Measurements from ENCODE around the gene GOLPH3. TPM values are rescaled to one million over a fixed set of nuclear protein-coding genes. Genes with fewer than 3 reads are reported as not detected.

Gene GOLPH3
- total RNA-seq, 1 experiment from 2014 or later, result 98.7 TPM

GRCh38 chr5:32182463-32183063 is 8.4 kb upstream of the GOLPH3 start:
- no CpG with 5 or more reads among the region's 5 CpGs for WGBS (ENCODE audit: extremely low coverage, insufficient read length, low lambda C conversion rate)
- no peak overlapping the region for H2BK5ac ChIP-seq (ENCODE audit: insufficient read length, low read length)
- H2AK5ac ChIP-seq (ENCODE audit: insufficient read length, low read length), result no peak overlapping the region
- H3K4me2 ChIP-seq (ENCODE audit: insufficient read depth, insufficient read length, low read length), result no peak overlapping the region
- H3K27me3 ChIP-seq (ENCODE audit: insufficient read depth, low read length), result no peaks in the 10 kb centered on the region
- Mint-ChIP-seq H3K9me3 (peaks cover 7 to 9% of the 10 kb centered on the region in 2 experiments), H3K4me1 (peaks cover 0 to 1% of the 10 kb centered on the region in 2 experiments; a peak in 1 of 4 replicates), H3K27ac (no peak overlapping the region), H3K36me3 (ENCODE audit: insufficient read depth in 1 of 3, low read depth in 3 of 3) (peaks cover 0 to 1% (median 0%) of the 10 kb centered on the region in 3 experiments; a peak in 1 of 7 replicates), H3K4me3 (no peak overlapping the region), H3K27me3 (ENCODE audit: low read depth) (no peaks in the 10 kb centered on the region)
- H3K14ac ChIP-seq (ENCODE audit: insufficient read depth, low read length), result no peak overlapping the region
- H3K79me1 ChIP-seq (ENCODE audit: insufficient read depth, low read depth, low read length, poor library complexity, severe bottlenecking), result no peaks in the 10 kb centered on the region
- H3K9ac ChIP-seq (ENCODE audit: extremely low read depth, insufficient read length, low read length), result no peak overlapping the region
- H2BK12ac ChIP-seq (ENCODE audit: insufficient read length, low read depth, low read length), result no peak overlapping the region
- H4K20me1 ChIP-seq (ENCODE audit: control insufficient read depth, insufficient read depth, insufficient read length), result no peaks in the 10 kb centered on the region
- no peaks in the 10 kb centered on the region for H3K9me3 ChIP-seq (ENCODE audit: control insufficient read depth, low read depth, low read length)
- H3K27ac ChIP-seq (ENCODE audit: insufficient read length, low read depth, low read length), result no peak overlapping the region
- no peak for DNase-seq
- H3K4me1 ChIP-seq (ENCODE audit: insufficient read depth, low read length), result no peaks in the 10 kb centered on the region
- H4K5ac ChIP-seq (ENCODE audit: insufficient read length, low read depth, low read length), result no peak overlapping the region
- H3K4ac ChIP-seq (ENCODE audit: low read depth, low read length), result no peak overlapping the region
- H3K23me2 ChIP-seq (ENCODE audit: insufficient read length, low read depth, low read length, poor library complexity, severe bottlenecking), result no peaks in the 10 kb centered on the region
- H4K91ac ChIP-seq (ENCODE audit: insufficient read length, low read depth, low read length), result no peak overlapping the region
- no peak overlapping the region for H3K18ac ChIP-seq (ENCODE audit: insufficient read length, low read depth, low read length)
- no peak overlapping the region for H4K8ac ChIP-seq (replicated peaks; ENCODE audit: insufficient read length, low read depth, low read length)
- no peak overlapping the region for H3K23ac ChIP-seq (ENCODE audit: insufficient read length, low read depth, low read length)
- H2BK120ac ChIP-seq (ENCODE audit: low read depth, low read length, poor library complexity, severe bottlenecking), result no peak overlapping the region
- no peaks in the 10 kb centered on the region for H3K79me2 ChIP-seq (ENCODE audit: insufficient read depth, low read length)
- no peak overlapping the region for H3T11ph ChIP-seq (ENCODE audit: low read length)
- H2AFZ ChIP-seq (ENCODE audit: low read length), result no peak overlapping the region
- H2BK15ac ChIP-seq (ENCODE audit: low read depth, low read length), result no peak overlapping the region
- no peak for TF ChIP-seq CTCF (conservative IDR thresholded peaks at IDR 0.05)
- no peak overlapping the region for H2BK20ac ChIP-seq (ENCODE audit: low read depth, low read length, poor library complexity, severe bottlenecking)
- no peak overlapping the region for H3K56ac ChIP-seq (ENCODE audit: insufficient read length, low read depth, low read length)

Data from H9 (cell line).